Subcutaneous adipose tissue (tissue), 4 donors: ENCODE results near the gene EPHB2. TPM values are rescaled to one million over a fixed set of nuclear protein-coding genes. Genes with fewer than 3 reads are reported as not detected.

Source experiments
- total RNA-seq, 4 donors: library from RNA; depleted of rRNA; stranded (reverse); fragments of >200 nt; gene quantifications; one replicate each; pipeline ENCODE4 v1.1.0, GENCODE V29; 2016
- TF ChIP-seq, protein P1 (sequence below): fragments of 450-650 bp; IDR thresholded peaks from one replicate; pipeline ENCODE4 v1.5.1; 2016; ENCODE audit warnings: low read depth, mild to moderate bottlenecking, control low read depth, antibody characterized with exemption, moderate library complexity

EPHB2 gene
- total RNA-seq, 4 donors from 2014 or later: 1.6 to 9.2 (median 5.1) TPM

DNA sequence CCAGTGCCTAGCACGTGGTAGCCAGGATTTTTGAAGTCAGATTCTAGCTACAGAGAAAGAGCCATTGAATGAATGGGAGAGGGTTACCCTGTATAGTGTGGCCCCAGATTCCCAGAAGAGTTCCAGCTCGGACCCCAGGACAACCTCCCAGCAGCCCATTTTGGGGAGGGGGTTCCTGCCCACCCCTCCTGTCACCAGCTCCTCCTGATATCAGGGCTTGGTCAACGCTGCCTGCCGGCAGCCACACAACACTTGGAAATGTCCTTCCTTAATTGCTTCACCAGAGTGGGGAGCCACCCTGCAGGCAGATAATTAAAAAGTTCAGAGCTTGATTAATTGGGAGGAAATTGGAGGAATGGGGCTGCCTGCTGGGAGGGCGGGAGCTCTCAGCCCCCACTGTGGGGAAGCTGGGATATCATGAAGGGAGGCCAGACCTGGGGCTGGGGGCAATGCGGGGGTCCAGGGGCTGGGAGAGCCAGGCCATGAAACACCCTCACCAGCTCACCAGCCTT lies 141.6 kb downstream of the EPHB2 start:
- TF ChIP-seq, protein P1, sequence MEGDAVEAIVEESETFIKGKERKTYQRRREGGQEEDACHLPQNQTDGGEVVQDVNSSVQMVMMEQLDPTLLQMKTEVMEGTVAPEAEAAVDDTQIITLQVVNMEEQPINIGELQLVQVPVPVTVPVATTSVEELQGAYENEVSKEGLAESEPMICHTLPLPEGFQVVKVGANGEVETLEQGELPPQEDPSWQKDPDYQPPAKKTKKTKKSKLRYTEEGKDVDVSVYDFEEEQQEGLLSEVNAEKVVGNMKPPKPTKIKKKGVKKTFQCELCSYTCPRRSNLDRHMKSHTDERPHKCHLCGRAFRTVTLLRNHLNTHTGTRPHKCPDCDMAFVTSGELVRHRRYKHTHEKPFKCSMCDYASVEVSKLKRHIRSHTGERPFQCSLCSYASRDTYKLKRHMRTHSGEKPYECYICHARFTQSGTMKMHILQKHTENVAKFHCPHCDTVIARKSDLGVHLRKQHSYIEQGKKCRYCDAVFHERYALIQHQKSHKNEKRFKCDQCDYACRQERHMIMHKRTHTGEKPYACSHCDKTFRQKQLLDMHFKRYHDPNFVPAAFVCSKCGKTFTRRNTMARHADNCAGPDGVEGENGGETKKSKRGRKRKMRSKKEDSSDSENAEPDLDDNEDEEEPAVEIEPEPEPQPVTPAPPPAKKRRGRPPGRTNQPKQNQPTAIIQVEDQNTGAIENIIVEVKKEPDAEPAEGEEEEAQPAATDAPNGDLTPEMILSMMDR: no peak

DNA sequence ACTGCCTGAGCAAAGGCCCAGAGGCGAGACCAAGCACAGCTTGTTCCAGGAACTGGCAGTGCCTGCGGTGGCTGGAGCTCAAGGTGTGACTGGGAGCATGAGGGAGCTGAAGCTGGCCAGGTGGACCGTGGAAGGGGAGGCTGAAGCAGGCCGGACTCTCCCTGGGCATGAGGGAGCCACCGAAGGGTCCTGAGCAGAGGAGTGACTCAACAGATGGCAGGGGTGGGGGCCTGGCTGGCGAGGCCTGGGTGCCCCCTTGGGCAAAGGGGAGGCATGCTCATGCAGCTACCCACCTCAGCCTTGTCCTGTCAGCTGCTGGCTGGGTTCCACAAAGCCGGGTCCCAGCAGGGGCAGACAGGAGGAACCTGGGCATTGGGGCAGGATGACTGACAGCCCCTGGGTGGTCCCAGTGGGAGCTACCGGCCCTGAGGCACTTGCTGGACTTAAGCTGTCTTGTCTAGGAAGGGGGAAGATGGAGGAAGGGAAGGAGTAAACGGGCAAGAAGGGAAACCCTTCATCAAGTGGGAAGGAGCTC lies 143.1 kb downstream of the EPHB2 start:
- TF ChIP-seq, protein P1: no peak

DNA sequence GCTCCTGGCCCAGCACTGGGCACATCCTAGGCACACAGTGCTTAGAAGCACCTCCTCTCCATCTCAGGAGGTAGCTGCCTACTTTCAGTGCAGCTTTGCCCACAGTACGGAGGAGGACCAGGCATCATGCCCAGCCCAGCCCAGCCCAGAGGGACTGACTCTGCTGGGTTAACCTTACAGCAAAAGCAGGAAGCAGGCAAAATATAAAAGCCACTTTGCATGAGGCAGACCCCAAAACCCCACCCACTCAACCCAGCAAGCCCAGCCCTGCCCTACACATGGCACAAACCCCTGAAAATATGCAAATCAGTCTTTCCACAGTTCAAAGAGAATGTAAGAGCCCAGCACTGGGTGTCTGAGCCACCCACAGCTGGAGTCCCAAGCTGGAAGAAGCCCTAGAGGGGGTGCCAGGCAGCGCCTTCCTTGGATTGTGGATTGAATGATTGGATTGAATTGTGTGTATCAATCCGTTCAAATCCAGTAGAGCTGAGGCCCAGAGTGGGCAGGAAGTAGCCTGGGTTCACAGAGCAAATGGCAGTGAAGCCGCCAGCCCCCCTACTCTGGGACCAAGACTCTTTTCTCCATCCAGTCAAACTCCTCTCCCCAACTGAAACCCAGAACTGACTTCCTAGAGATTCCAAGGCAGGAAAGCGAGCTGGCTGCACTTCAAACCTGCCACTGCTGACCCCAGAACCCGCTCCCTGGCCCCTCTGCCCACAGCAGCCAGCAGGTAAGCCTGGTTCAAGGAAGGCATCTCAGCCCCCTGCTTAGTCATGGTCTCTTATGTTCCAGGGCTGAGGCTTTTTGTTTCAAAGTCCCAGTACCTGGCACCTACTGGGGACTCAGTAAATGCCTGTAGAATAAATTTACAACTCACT lies 144.3 kb downstream of the EPHB2 start:
- TF ChIP-seq, protein P1: no peak

DNA sequence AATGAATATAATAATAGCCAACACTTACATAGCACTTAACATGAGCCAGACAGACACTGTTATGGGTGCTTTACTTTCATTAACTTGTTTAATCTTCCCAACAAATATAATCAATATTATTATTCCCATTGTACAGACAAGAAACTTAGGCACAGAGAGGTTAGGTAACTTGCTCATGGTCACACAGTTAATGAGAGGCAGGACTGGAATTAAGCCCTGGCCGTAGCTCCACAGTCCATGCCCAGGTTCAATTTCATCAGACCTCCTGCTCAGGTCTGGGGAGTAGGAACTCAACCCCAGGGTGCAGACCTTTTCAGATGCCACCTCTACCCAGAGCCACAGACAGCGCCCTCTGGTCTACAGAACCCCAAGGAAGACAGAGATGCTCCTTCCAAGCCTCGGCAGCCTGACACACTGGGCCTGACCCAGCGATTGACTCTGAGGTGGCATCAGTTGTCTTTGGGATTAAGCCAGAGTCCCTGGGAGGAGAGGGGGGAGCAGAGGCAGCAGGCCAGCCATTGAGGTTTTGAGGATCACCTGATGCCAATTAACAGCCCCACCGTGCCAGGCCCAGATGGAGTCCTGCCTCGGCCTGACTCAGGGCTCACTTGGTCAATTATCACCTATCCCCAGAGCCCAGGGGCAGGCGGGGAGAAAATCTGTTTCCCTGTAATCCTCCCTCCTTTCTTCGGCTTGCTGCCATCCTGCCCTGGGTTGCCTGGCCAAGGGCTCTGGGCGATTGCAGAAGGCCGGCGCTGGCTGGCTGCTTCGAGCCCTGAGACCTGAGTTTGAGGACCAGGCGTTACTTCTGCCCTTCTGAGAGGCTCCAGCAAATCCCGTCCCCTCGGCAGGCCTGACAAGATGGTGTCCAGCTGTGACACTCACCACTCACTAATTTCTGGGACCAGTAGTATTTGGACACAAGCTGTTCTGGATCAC lies 145.3 kb downstream of the EPHB2 start:
- TF ChIP-seq, protein P1: no peak

DNA sequence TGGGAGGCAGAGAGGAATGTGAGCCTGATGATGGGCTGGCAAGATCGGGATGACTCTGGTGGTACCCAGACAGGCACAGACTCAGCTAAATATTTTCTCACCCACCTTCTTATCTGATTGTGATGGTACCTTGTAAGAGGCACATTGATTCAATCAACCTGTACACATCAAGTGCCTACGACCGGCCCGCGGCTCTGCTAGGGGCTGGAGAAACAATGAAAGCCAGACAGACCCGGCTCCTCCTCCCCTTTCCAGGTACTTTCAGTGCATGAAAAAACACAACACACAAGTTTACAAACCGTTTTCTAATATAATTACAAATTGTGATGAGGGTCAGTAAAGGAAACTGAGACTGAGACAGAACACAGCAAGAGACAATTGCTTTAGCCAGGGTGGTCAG lies 147.0 kb downstream of the EPHB2 start:
- TF ChIP-seq, protein P1: no peak

DNA sequence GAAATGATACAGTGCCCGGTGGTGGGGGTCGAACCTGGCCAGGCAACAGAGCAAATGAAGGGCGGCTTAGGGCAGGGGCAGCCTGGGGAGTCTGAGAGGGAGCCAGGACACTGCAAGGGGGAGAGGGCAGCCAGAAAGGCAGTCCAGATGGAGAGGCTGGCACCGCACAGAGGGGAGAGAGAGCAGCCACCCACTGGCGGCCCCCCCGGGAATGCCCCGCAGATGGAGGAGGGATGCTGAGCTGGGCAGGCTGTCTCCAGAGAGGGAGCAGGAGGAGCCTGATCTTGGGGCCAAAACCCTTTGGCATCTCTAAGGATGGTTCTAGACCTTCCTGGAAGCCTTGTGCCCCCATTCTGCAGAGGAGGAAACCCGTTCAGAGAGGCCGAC lies 149.8 kb downstream of the EPHB2 start:
- TF ChIP-seq, protein P1: no peak

DNA sequence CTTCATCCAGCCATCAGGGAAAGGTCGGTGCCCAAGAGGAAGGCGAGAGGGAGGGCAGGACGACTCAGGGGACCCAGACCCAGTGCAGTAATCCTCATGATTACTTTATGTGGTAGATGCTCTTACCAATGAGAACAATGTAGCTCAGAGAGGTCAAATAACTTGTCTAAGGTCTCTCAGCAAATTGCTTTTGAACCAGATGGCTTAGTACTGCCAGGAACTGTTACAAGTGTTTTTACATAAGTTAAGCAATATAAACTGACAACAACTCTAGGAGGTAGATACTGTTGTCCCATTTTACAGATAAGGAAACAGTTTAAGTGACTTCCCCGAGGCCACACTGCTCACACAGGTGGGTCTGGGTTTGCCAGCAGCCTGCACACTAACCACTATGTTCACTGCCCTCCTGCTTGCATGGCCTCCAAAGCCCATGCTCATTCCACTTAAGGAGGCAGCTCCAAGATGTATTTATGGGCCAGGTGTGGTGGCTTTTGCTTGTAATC lies 150.3 kb downstream of the EPHB2 start:
- TF ChIP-seq, protein P1: no peak
